HEK293 (cell line): ENCODE measurements around the gene PCSK5.

Experiments used
- GFI1B ChIP-seq: fragments of 450-650 bp; formaldehyde crosslinking; IDR thresholded peaks from 2 replicates; pipeline ENCODE4 v1.5.1; 2016; ENCODE audit warnings: missing biosample characterization, missing genetic modification characterization
- ZNF274 ChIP-seq, 2 experiments: fragments of 200-500 bp in 1 of 2; fragments of 450-650 bp in 1 of 2; sonication (Bioruptor generic) in 1 of 2; formaldehyde crosslinking in 1 of 2; IDR thresholded peaks; 2 replicates each; pipeline versions ENCODE4 v1.5.1 to v1.6.1; 2014 to 2016; ENCODE audit warnings: borderline replicate concordance in 1 of 2, inconsistent platforms in 1 of 2, low read length in 1 of 2, missing biosample characterization in 1 of 2, missing genetic modification characterization in 1 of 2
- ZNF391 ChIP-seq: fragments of 450-650 bp; formaldehyde crosslinking; IDR thresholded peaks from 2 replicates; pipeline ENCODE4 v1.5.1; 2016; ENCODE audit warnings: low read depth, missing biosample characterization, missing genetic modification characterization, borderline replicate concordance
- ZNF670 ChIP-seq: fragments of 450-650 bp; formaldehyde crosslinking; IDR thresholded peaks from 2 replicates; pipeline ENCODE4 v1.5.1; 2016; ENCODE audit warnings: missing biosample characterization, missing genetic modification characterization, low read depth
- TF ChIP-seq, protein P1 (sequence below): fragments of 450-650 bp; formaldehyde crosslinking; IDR thresholded peaks from 2 replicates; pipeline ENCODE4 v1.5.1; 2016; ENCODE audit warnings: missing biosample characterization, missing genetic modification characterization
- TF ChIP-seq, protein P2 (sequence below): fragments of 450-650 bp; formaldehyde crosslinking; IDR thresholded peaks from 2 replicates; pipeline ENCODE4 v1.5.1; 2016; ENCODE audit warnings: missing biosample characterization, missing genetic modification characterization
- TF ChIP-seq, protein P3 (sequence below): fragments of 450-650 bp; formaldehyde crosslinking; IDR thresholded peaks from 2 replicates; pipeline ENCODE4 v1.5.1; 2016; ENCODE audit warnings: missing biosample characterization, missing genetic modification characterization

DNA sequence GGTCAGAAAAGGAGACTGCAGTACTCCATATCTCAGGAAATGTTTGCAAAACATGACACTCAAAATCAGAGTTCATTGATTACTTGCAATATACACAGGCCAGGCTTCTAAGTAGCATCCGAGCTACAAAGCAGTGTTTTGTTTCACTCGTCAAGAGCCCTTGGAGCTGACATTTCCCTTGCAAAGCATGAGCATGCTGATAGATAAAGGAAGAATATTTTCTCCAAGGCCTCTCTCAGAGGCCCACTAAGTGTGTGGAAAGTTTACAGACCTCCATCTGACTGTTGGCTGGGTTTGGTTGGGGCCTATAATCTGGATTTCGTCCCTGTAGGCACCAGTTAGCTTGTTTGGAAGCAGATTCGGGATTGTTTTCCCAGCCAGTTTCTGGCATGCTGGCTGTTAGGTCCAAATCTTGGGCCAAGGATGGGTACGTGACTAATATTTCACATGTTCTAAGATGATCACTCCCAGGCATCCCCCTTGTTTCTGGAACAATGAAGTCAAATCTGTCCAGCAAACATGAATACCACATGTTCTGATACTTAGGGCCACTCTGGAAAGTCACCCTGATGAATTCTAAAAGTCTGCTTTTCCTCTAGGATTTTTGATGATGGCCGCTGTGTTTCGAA is 342.5 kb downstream of the PCSK5 start:
- TF ChIP-seq ZNF274 (IDR thresholded peaks at IDR 0.05; ENCODE audit: low read length) (no peak), ZNF274 (tag by site-specific recombination; IDR thresholded peaks at IDR 0.05; ENCODE audit: borderline replicate concordance) (no peak), GFI1B (tag by site-specific recombination) (no peak), ZNF670 (tag by site-specific recombination) (no peak), ZNF391 (tag by site-specific recombination) (no peak)
- TF ChIP-seq, protein P1, sequence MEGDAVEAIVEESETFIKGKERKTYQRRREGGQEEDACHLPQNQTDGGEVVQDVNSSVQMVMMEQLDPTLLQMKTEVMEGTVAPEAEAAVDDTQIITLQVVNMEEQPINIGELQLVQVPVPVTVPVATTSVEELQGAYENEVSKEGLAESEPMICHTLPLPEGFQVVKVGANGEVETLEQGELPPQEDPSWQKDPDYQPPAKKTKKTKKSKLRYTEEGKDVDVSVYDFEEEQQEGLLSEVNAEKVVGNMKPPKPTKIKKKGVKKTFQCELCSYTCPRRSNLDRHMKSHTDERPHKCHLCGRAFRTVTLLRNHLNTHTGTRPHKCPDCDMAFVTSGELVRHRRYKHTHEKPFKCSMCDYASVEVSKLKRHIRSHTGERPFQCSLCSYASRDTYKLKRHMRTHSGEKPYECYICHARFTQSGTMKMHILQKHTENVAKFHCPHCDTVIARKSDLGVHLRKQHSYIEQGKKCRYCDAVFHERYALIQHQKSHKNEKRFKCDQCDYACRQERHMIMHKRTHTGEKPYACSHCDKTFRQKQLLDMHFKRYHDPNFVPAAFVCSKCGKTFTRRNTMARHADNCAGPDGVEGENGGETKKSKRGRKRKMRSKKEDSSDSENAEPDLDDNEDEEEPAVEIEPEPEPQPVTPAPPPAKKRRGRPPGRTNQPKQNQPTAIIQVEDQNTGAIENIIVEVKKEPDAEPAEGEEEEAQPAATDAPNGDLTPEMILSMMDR: no peak
- TF ChIP-seq, protein P2, sequence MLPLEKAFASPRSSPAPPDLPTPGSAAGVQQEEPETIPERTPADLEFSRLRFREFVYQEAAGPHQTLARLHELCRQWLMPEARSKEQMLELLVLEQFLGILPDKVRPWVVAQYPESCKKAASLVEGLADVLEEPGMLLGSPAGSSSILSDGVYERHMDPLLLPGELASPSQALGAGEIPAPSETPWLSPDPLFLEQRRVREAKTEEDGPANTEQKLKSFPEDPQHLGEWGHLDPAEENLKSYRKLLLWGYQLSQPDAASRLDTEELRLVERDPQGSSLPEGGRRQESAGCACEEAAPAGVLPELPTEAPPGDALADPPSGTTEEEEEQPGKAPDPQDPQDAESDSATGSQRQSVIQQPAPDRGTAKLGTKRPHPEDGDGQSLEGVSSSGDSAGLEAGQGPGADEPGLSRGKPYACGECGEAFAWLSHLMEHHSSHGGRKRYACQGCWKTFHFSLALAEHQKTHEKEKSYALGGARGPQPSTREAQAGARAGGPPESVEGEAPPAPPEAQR (tag by site-specific recombination): no peak
- TF ChIP-seq, protein P3, sequence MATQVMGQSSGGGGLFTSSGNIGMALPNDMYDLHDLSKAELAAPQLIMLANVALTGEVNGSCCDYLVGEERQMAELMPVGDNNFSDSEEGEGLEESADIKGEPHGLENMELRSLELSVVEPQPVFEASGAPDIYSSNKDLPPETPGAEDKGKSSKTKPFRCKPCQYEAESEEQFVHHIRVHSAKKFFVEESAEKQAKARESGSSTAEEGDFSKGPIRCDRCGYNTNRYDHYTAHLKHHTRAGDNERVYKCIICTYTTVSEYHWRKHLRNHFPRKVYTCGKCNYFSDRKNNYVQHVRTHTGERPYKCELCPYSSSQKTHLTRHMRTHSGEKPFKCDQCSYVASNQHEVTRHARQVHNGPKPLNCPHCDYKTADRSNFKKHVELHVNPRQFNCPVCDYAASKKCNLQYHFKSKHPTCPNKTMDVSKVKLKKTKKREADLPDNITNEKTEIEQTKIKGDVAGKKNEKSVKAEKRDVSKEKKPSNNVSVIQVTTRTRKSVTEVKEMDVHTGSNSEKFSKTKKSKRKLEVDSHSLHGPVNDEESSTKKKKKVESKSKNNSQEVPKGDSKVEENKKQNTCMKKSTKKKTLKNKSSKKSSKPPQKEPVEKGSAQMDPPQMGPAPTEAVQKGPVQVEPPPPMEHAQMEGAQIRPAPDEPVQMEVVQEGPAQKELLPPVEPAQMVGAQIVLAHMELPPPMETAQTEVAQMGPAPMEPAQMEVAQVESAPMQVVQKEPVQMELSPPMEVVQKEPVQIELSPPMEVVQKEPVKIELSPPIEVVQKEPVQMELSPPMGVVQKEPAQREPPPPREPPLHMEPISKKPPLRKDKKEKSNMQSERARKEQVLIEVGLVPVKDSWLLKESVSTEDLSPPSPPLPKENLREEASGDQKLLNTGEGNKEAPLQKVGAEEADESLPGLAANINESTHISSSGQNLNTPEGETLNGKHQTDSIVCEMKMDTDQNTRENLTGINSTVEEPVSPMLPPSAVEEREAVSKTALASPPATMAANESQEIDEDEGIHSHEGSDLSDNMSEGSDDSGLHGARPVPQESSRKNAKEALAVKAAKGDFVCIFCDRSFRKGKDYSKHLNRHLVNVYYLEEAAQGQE: no peak
